ENCODE data around the gene ANKRD24.

Gene ANKRD24

GRCh38 chr19:4172861-4173473, 9.5 kb upstream of the ANKRD24 start:
- TF ChIP-seq POU2F2 (IDR thresholded peaks at IDR 0.05; ENCODE audit: low read depth, low read length) (no peak), POLR2A (IDR thresholded peaks at IDR 0.05; ENCODE audit: low read depth, low read length) (no peak), TAF1 (IDR thresholded peaks at IDR 0.05; ENCODE audit: low read depth, low read length) (no peak), SPI1 (IDR thresholded peaks at IDR 0.05; ENCODE audit: low read depth, low read length) (no peak), POLR2AphosphoS5 (IDR thresholded peaks at IDR 0.05; ENCODE audit: low read depth, low read length) (no peak), PAX5 (IDR thresholded peaks at IDR 0.05; ENCODE audit: insufficient read depth, low read length, severe bottlenecking) (no peak)
- peak; percentile 64 for DNase-seq (ENCODE audit: insufficient read length, low spot score)
- FAIRE-seq, result no peak

- TF ChIP-seq TAF1 (IDR thresholded peaks at IDR 0.05; ENCODE audit: low read depth, low read length), result no peak
- no peak for TF ChIP-seq POU2F2 (IDR thresholded peaks at IDR 0.05; ENCODE audit: low read depth, low read length)
- TF ChIP-seq SPI1 (IDR thresholded peaks at IDR 0.05; ENCODE audit: low read depth, low read length), result no peak
- TF ChIP-seq POLR2A (IDR thresholded peaks at IDR 0.05; ENCODE audit: low read depth, low read length), result no peak
- no peak for TF ChIP-seq POLR2AphosphoS5 (IDR thresholded peaks at IDR 0.05; ENCODE audit: low read depth, low read length)
- no peak for TF ChIP-seq PAX5 (IDR thresholded peaks at IDR 0.05; ENCODE audit: insufficient read depth, low read length, severe bottlenecking)
- FAIRE-seq (no peak), DNase-seq (ENCODE audit: insufficient read length, low spot score) (no peak)
These were observed 8.8 kb upstream of the ANKRD24 start for GRCh38 chr19:4173479-4174212.

GRCh38 chr19:4174213-4174894, 8.1 kb upstream of the ANKRD24 start:
- DNase-seq (ENCODE audit: insufficient read length, low spot score), result no peak
- FAIRE-seq, result no peak
- no peak for TF ChIP-seq POU2F2 (IDR thresholded peaks at IDR 0.05; ENCODE audit: low read depth, low read length)
- no peak for TF ChIP-seq TAF1 (IDR thresholded peaks at IDR 0.05; ENCODE audit: low read depth, low read length)
- no peak for TF ChIP-seq POLR2AphosphoS5 (IDR thresholded peaks at IDR 0.05; ENCODE audit: low read depth, low read length)
- TF ChIP-seq POLR2A (IDR thresholded peaks at IDR 0.05; ENCODE audit: low read depth, low read length), result no peak
- no peak for TF ChIP-seq PAX5 (IDR thresholded peaks at IDR 0.05; ENCODE audit: insufficient read depth, low read length, severe bottlenecking)
- no peak for TF ChIP-seq SPI1 (IDR thresholded peaks at IDR 0.05; ENCODE audit: low read depth, low read length)

- FAIRE-seq, result no peak
- TF ChIP-seq TAF1 (IDR thresholded peaks at IDR 0.05; ENCODE audit: low read depth, low read length), result no peak
- TF ChIP-seq PAX5 (IDR thresholded peaks at IDR 0.05; ENCODE audit: insufficient read depth, low read length, severe bottlenecking), result no peak
- no peak for TF ChIP-seq POLR2AphosphoS5 (IDR thresholded peaks at IDR 0.05; ENCODE audit: low read depth, low read length)
- no peak for TF ChIP-seq POU2F2 (IDR thresholded peaks at IDR 0.05; ENCODE audit: low read depth, low read length)
- no peak for TF ChIP-seq SPI1 (IDR thresholded peaks at IDR 0.05; ENCODE audit: low read depth, low read length)
- no peak for TF ChIP-seq POLR2A (IDR thresholded peaks at IDR 0.05; ENCODE audit: low read depth, low read length)
- no peak for DNase-seq (ENCODE audit: insufficient read length, low spot score)
These were observed 7.4 kb upstream of the ANKRD24 start for GRCh38 chr19:4174895-4175668.

GRCh38 chr19:4175669-4175931, 6.9 kb upstream of the ANKRD24 start:
- no peak for DNase-seq (ENCODE audit: insufficient read length, low spot score)
- no peak for FAIRE-seq
- TF ChIP-seq POLR2A (IDR thresholded peaks at IDR 0.05; ENCODE audit: low read depth, low read length) (no peak), SPI1 (IDR thresholded peaks at IDR 0.05; ENCODE audit: low read depth, low read length) (no peak)

- FAIRE-seq, result no peak
- no peak for DNase-seq (ENCODE audit: insufficient read length, low spot score)
- TF ChIP-seq POU2F2 (IDR thresholded peaks at IDR 0.05; ENCODE audit: low read depth, low read length) (no peak), POLR2AphosphoS5 (IDR thresholded peaks at IDR 0.05; ENCODE audit: low read depth, low read length) (no peak), SPI1 (IDR thresholded peaks at IDR 0.05; ENCODE audit: low read depth, low read length) (no peak), TAF1 (IDR thresholded peaks at IDR 0.05; ENCODE audit: low read depth, low read length) (no peak), POLR2A (IDR thresholded peaks at IDR 0.05; ENCODE audit: low read depth, low read length) (no peak)
These were observed 5.3 kb upstream of the ANKRD24 start for GRCh38 chr19:4177146-4177545.

GRCh38 chr19:4178990-4179389, 3.5 kb upstream of the ANKRD24 start:
- TF ChIP-seq POLR2A (IDR thresholded peaks at IDR 0.05; ENCODE audit: low read depth, low read length) (no peak), PAX5 (IDR thresholded peaks at IDR 0.05; ENCODE audit: insufficient read depth, low read length, severe bottlenecking) (no peak), SPI1 (IDR thresholded peaks at IDR 0.05; ENCODE audit: low read depth, low read length) (no peak), TAF1 (IDR thresholded peaks at IDR 0.05; ENCODE audit: low read depth, low read length) (no peak), POLR2AphosphoS5 (IDR thresholded peaks at IDR 0.05; ENCODE audit: low read depth, low read length) (no peak), POU2F2 (IDR thresholded peaks at IDR 0.05; ENCODE audit: low read depth, low read length) (no peak)
- FAIRE-seq, result no peak
- no peak for DNase-seq (ENCODE audit: insufficient read length, low spot score)

- TF ChIP-seq POLR2AphosphoS5 (IDR thresholded peaks at IDR 0.05; ENCODE audit: low read depth, low read length) (no peak), TAF1 (IDR thresholded peaks at IDR 0.05; ENCODE audit: low read depth, low read length) (no peak), POLR2A (IDR thresholded peaks at IDR 0.05; ENCODE audit: low read depth, low read length) (no peak), SPI1 (IDR thresholded peaks at IDR 0.05; ENCODE audit: low read depth, low read length) (no peak), PAX5 (IDR thresholded peaks at IDR 0.05; ENCODE audit: insufficient read depth, low read length, severe bottlenecking) (no peak), POU2F2 (IDR thresholded peaks at IDR 0.05; ENCODE audit: low read depth, low read length) (no peak)
- DNase-seq (ENCODE audit: insufficient read length, low spot score), result no peak
- FAIRE-seq, result no peak
These were observed 1.4 kb upstream of the ANKRD24 start for GRCh38 chr19:4181053-4181508.
